GM23248 (cell line): ENCODE data around the gene SERTAD2. TPM values are rescaled to one million over a fixed set of nuclear protein-coding genes. Genes with fewer than 3 reads are reported as not detected.

Source experiments
- DNase-seq: peaks from one replicate; pipeline ENCODE4 v3.0.0-alpha.2; 2015
- H2AFZ ChIP-seq: fragments of 200-600 bp; sonication (generic); 2 replicates; pipeline ENCODE4 v1.6.1; 2016; ENCODE audit warnings: antibody characterized with exemption
- H3F3A ChIP-seq: fragments of 200-600 bp; sonication (generic); 2 replicates; pipeline ENCODE4 v1.6.1; 2016; ENCODE audit warnings: mild to moderate bottlenecking, antibody characterized with exemption, mixed run types; ENCODE audit not compliant: insufficient read depth
- H3K27ac ChIP-seq: fragments of 200-600 bp; sonication (generic); 2 replicates; pipeline ENCODE4 v1.5.1; 2016; ENCODE audit warnings: mild to moderate bottlenecking
- H3K27me3 ChIP-seq: fragments of 200-600 bp; sonication (generic); replicated peaks from 2 replicates; pipeline ENCODE4 v1.6.1; 2016; ENCODE audit warnings: mild to moderate bottlenecking; ENCODE audit not compliant: insufficient read depth
- H3K36me3 ChIP-seq: fragments of 200-600 bp; sonication (generic); 2 replicates; pipeline ENCODE4 v1.6.1; 2016; ENCODE audit warnings: low read depth, mild to moderate bottlenecking
- H3K4me1 ChIP-seq: fragments of 200-600 bp; sonication (generic); 2 replicates; pipeline ENCODE4 v1.6.1; 2016; ENCODE audit warnings: mild to moderate bottlenecking; ENCODE audit not compliant: insufficient read depth
- H3K4me2 ChIP-seq: fragments of 200-600 bp; sonication (generic); one replicate; pipeline ENCODE4 v1.6.1; 2016; ENCODE audit warnings: mild to moderate bottlenecking; ENCODE audit not compliant: unreplicated experiment
- H3K4me3 ChIP-seq: fragments of 200-600 bp; sonication (generic); 2 replicates; pipeline ENCODE4 v1.5.1; 2016; ENCODE audit warnings: mild to moderate bottlenecking
- H3K79me2 ChIP-seq: fragments of 200-600 bp; sonication (generic); 2 replicates; pipeline ENCODE4 v1.6.1; 2016; ENCODE audit warnings: mild to moderate bottlenecking; ENCODE audit not compliant: insufficient read depth
- H3K9ac ChIP-seq: fragments of 200-600 bp; sonication (generic); 2 replicates; pipeline ENCODE4 v1.6.1; 2016; ENCODE audit warnings: mild to moderate bottlenecking
- H3K9me2 ChIP-seq: fragments of 200-600 bp; sonication (generic); 2 replicates; pipeline ENCODE4 v1.6.1; 2016; ENCODE audit warnings: mixed run types, mild to moderate bottlenecking, moderate library complexity; ENCODE audit not compliant: insufficient read depth
- H3K9me3 ChIP-seq: fragments of 200-600 bp; sonication (generic); one replicate; pipeline ENCODE4 v1.6.1; 2017; ENCODE audit warnings: low read depth
- H4K20me1 ChIP-seq: fragments of 200-600 bp; sonication (generic); 2 replicates; pipeline ENCODE4 v1.6.0; 2016; ENCODE audit not compliant: insufficient read depth
- EZH2 ChIP-seq: fragments of 200-600 bp; sonication (generic); IDR thresholded peaks from 2 replicates; pipeline ENCODE4 v1.6.1; 2018; ENCODE audit warnings: antibody characterized with exemption, mild to moderate bottlenecking; ENCODE audit not compliant: insufficient read depth, poor library complexity, severe bottlenecking
- EZH2phosphoT487 ChIP-seq: fragments of 200-600 bp; sonication (generic); IDR thresholded peaks from 2 replicates; pipeline ENCODE4 v1.6.1; 2018; ENCODE audit warnings: antibody characterized with exemption, moderate library complexity, mild to moderate bottlenecking, low read depth; ENCODE audit not compliant: insufficient read depth
- WGBS, 2 experiments: methylation state at CpG; one replicate each; pipeline ENCODE4 v1.1.6; 2015 to 2017; ENCODE audit warnings: low lambda C conversion rate in 2 of 2, low coverage in 1 of 2; ENCODE audit errors: missing lambda C conversion rate in 2 of 2; 5-methylcytosine and 5-hydroxymethylcytosine counted together
- in situ Hi-C: fragments of 300-500 bp; cut with MboI; formaldehyde crosslinking; loops from 2 replicates; pipeline ENCODE4 v1.15.0; 2020
- polyA plus RNA-seq: library from polyadenylated mRNA; unstranded; fragments of >200 nt; fragmentation: Nextera tagmentation; extraction: Ambion mirVana; gene quantifications from 2 replicates; pipeline ENCODE4 v1.2.1, GENCODE V29; 2016
- total RNA-seq: library from RNA; depleted of rRNA; stranded (reverse); fragments of >200 nt; shearing (Covaris generic); gene quantifications from 2 replicates; pipeline ENCODE4 v1.2.3, GENCODE V29; 2014

Gene SERTAD2
- total and polyA plus RNA-seq, 2 experiments from 2014 or later, result 21.0 to 30.0 TPM

GRCh38 chr2:64638502-64639120 lies 15.1 kb downstream of the SERTAD2 start:
- 78 to 81% methylated on average over 4 of the region's 4 CpGs for WGBS, 2 experiments
- Histone ChIP-seq H3K4me3 (no peak overlapping the region), H3K4me1 (peaks cover 55% of the 10 kb centered on the region), H3K27ac (peak overlapping the region; percentile 64), H4K20me1 (peaks cover 35% of the 10 kb centered on the region), H3K9ac (no peak overlapping the region), H3K4me2 (no peak overlapping the region), H3K9me3 (no peaks in the 10 kb centered on the region), H2AFZ (no peak overlapping the region), H3F3A (peaks cover 39% of the 10 kb centered on the region), H3K79me2 (peaks cover 100% of the 10 kb centered on the region), H3K36me3 (peaks cover 21% of the 10 kb centered on the region), H3K27me3 (no peaks in the 10 kb centered on the region), H3K9me2 (no peaks in the 10 kb centered on the region)
- in situ Hi-C loops, result no loop called here
- DNase-seq, result no peak
- no peak for TF ChIP-seq EZH2
- TF ChIP-seq EZH2phosphoT487, result no peak

DNA sequence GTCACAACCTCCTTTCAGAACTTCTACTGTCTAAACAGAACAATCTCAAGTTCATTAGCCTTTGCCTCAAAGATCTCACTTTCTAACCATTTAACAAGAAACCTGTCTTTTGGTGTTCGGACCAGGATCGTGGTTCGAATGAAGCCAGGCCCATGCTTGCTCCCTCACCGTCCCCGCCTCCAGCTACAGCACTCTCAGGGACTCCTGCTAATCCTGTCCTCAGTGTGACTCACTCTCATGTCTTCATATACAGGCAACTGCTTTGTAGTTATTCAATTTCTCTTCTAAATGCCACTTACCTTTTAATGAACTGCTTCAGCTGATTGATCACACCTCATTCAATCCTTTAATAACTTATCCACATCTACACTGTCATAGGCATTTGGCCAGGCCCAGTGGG lies 15.8 kb downstream of the SERTAD2 start:
- peak; percentile 63 for DNase-seq
- Histone ChIP-seq H3K9ac (no peak overlapping the region), H3K4me3 (no peak overlapping the region), H3F3A (peaks cover 42% of the 10 kb centered on the region), H4K20me1 (peaks cover 41% of the 10 kb centered on the region), H3K4me2 (no peak overlapping the region), H3K9me3 (no peaks in the 10 kb centered on the region), H3K9me2 (no peaks in the 10 kb centered on the region), H3K36me3 (peaks cover 28% of the 10 kb centered on the region), H2AFZ (no peak overlapping the region), H3K4me1 (peaks cover 55% of the 10 kb centered on the region), H3K79me2 (peaks cover 100% of the 10 kb centered on the region), H3K27me3 (no peaks in the 10 kb centered on the region), H3K27ac (no peak overlapping the region)
- TF ChIP-seq EZH2 (no peak), EZH2phosphoT487 (no peak)
- in situ Hi-C loops, result no loop called here
- WGBS, 2 experiments, result 80 to 85% methylated on average over 5 of the region's 5 CpGs

DNA sequence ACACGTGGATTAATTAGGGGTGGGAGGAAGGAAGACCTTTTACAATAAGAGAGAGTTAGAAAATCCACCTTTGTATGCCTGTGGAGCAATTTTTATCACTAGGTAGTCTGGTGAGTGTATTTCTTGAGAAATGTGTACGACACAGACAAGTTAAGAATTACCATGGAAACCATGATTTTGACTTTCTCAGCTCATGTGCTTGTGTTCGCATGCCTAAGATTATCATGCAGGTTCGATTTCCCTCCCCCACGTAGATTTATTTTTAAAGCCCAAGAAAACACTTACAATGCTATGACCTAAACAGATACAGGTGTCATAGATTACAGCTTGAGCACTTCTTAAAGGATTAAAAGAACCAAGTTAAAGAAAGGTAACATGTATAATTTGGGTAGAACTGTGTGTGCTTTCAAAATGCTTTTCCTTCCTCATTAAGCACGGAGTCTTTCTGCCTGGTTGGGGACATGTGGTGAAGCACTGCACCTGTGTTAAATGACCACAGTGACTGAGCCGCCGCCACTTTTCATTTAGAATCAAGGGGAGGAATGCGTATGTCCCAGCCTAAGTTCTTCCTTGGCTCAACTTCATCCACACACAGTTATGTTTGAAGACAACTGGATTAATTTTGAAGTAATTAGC lies 16.6 kb downstream of the SERTAD2 start:
- no peak overlapping the region for H3K9ac ChIP-seq
- no peaks in the 10 kb centered on the region for H3K9me3 ChIP-seq
- peaks cover 42% of the 10 kb centered on the region for H3F3A ChIP-seq
- H3K27ac ChIP-seq, result peak overlapping the region; percentile 8; the same call in 1 of the 2 replicates
- DNase-seq, result no peak
- no peak overlapping the region for H2AFZ ChIP-seq
- H3K36me3 ChIP-seq, result peaks cover 36% of the 10 kb centered on the region
- peaks cover 45% of the 10 kb centered on the region for H4K20me1 ChIP-seq
- in situ Hi-C loops, result no loop called here
- H3K79me2 ChIP-seq, result peaks cover 100% of the 10 kb centered on the region
- TF ChIP-seq EZH2, result no peak
- no peak for TF ChIP-seq EZH2phosphoT487
- H3K4me2 ChIP-seq, result no peak overlapping the region
- H3K27me3 ChIP-seq, result no peaks in the 10 kb centered on the region
- 86 to 92% methylated on average over 9 of the region's 9 CpGs for WGBS, 2 experiments
- no peaks in the 10 kb centered on the region for H3K9me2 ChIP-seq
- no peak overlapping the region for H3K4me3 ChIP-seq
- H3K4me1 ChIP-seq, result peaks cover 56% of the 10 kb centered on the region

DNA sequence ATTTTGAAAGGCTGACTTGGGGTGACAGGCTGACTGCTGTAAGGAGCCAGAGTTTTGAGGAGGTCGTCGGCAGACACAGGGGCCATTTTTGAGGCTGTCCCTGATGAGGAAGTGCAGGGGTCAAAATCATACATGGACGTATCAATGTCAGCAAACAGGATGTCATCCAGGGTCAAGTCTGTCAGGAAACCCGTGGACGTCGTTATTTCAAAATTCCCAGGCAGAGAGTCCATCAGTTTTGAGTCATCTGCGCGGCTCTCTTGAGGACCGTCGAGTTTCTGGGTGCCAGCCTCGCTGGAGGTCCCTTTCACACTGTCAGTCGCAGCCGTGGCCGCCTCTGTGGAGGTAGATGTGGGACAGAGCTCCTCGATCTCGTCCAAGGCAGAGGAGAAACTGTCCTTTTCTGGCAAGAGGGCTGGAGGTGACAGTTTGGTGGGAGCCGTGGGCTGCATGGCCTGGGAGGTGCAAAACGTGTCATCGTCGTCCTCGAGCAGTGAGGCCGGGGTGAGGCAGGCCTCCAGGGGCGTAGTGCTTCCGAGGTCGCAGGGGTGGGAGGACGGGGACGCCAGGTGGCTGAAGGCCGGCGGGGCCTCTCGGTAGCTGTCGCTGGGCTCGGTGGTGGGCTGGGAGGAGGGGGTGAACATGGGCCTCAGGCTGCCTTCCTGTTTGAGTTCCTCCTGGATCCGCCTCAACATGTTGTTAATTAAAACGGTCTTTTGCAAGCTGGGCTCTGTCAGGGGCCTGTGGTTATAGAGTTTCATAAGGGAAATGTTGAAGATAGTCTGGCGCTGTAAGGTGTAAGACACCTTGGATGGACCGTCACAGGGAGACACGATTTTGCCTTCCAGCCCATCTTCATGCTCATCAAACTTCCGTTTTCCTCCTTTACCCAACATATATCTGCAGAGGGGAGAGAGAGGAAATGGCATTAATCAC lies 17.5 kb downstream of the SERTAD2 start:
- Histone ChIP-seq H3K4me2 (no peak overlapping the region), H3K9me2 (no peaks in the 10 kb centered on the region), H3K9ac (no peak overlapping the region), H4K20me1 (peaks cover 49% of the 10 kb centered on the region), H3K4me3 (no peak overlapping the region), H3K36me3 (peaks cover 42% of the 10 kb centered on the region), H2AFZ (no peak overlapping the region), H3F3A (peaks cover 42% of the 10 kb centered on the region), H3K27ac (no peak overlapping the region), H3K4me1 (peaks cover 56% of the 10 kb centered on the region), H3K9me3 (no peaks in the 10 kb centered on the region), H3K79me2 (peaks cover 100% of the 10 kb centered on the region), H3K27me3 (no peaks in the 10 kb centered on the region)
- in situ Hi-C loops, result no loop called here
- no peak for DNase-seq
- WGBS, 2 experiments, result 75 to 78% methylated on average over 38 of the region's 38 CpGs
- TF ChIP-seq EZH2phosphoT487 (no peak), EZH2 (no peak)
